ENCODE data around the gene TRIM63. TPM values are rescaled to one million over a fixed set of nuclear protein-coding genes. Genes with fewer than 3 reads are reported as not detected.

The TRIM63 gene
- total RNA-seq, 1 experiment from 2014 or later: 0.07 TPM

- DNase-seq (ENCODE audit: low read depth): no peak
These were observed 32.8 kb downstream of the TRIM63 start for GRCh38 chr1:26034504-26035202.

GRCh38 chr1:26032656-26033357, 34.6 kb downstream of the TRIM63 start:
- no peak for DNase-seq (ENCODE audit: low read depth)

- no peak for DNase-seq (ENCODE audit: low read depth)
These were observed 35.7 kb downstream of the TRIM63 start for GRCh38 chr1:26031611-26032220.

GRCh38 chr1:26031196-26031595, 36.2 kb downstream of the TRIM63 start:
- no peak for DNase-seq (ENCODE audit: low read depth)

GRCh38 chr1:26029864-26030481, 37.5 kb downstream of the TRIM63 start:
- no peak for DNase-seq (ENCODE audit: low read depth)

GRCh38 chr1:26029054-26029863, 38.2 kb downstream of the TRIM63 start:
- DNase-seq (ENCODE audit: low read depth): no peak

- no peak for DNase-seq (ENCODE audit: low read depth)
These were observed 38.9 kb downstream of the TRIM63 start for GRCh38 chr1:26028490-26028980.

- no peak for DNase-seq (ENCODE audit: low read depth)
These were observed 39.5 kb downstream of the TRIM63 start for GRCh38 chr1:26027716-26028489.

GRCh38 chr1:26025517-26025916, 41.9 kb downstream of the TRIM63 start:
- DNase-seq (ENCODE audit: low read depth): no peak

GRCh38 chr1:26025060-26025459, 42.4 kb downstream of the TRIM63 start:
- DNase-seq (ENCODE audit: low read depth): no peak

- no peak for DNase-seq (ENCODE audit: low read depth)
These were observed 43.6 kb downstream of the TRIM63 start for GRCh38 chr1:26023826-26024225.

GRCh38 chr1:26023009-26023408, 44.4 kb downstream of the TRIM63 start:
- no peak for DNase-seq (ENCODE audit: low read depth)

GRCh38 chr1:26022404-26022779, 45.0 kb downstream of the TRIM63 start:
- DNase-seq (ENCODE audit: low read depth): no peak

- DNase-seq (ENCODE audit: low read depth): peak; percentile 31
These were observed 45.6 kb downstream of the TRIM63 start, which contains the start of gene EXTL1 for GRCh38 chr1:26021647-26022403. TSS of gene EXTL1 (plus strand) at chr1:26021775. CDS start at chr1:26022647, 872 bp downstream.

GRCh38 chr1:26020941-26021646, 46.3 kb downstream of the TRIM63 start:
- DNase-seq (ENCODE audit: low read depth): no peak

GRCh38 chr1:26020330-26020768, 47.1 kb downstream of the TRIM63 start:
- DNase-seq (ENCODE audit: low read depth): peak; percentile 48

- DNase-seq (ENCODE audit: low read depth): peak; percentile 93
These were observed 47.7 kb downstream of the TRIM63 start for GRCh38 chr1:26019641-26020315.

- peak; percentile 72 for DNase-seq (ENCODE audit: low read depth)
These were observed 49.8 kb downstream of the TRIM63 start for GRCh38 chr1:26017606-26018005.

All from M059J (cell line).